Measurements from ENCODE around the gene BCAS3.

The BCAS3 gene

DNA sequence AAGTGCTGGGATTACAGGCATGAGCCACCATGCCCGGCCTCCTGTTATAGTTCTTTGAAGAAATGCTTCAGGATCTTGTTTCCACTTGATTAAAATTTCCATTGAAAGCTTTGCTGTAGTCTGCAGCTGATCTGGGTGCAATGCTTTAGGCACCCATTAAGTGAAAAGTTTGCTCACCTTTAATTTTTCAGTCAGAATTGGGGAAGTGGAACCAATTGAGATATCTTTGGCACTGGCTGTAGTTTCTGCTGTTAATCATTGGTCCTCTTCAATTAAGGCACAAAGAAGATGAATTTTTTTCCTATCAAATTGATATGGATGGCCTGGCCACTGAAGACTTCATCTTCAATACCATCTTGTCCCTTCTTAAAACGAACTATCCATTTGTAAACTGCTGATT lies 385.9 kb downstream of the BCAS3 start:
- TF ChIP-seq SPI1 (IDR thresholded peaks at IDR 0.05; ENCODE audit: low read depth, low read length) (peak; percentile 97), POLR2AphosphoS5 (IDR thresholded peaks at IDR 0.05; ENCODE audit: low read depth, low read length) (no peak)
- DNase-seq (ENCODE audit: insufficient read length, low spot score), result no peak
- FAIRE-seq, result no peak

DNA sequence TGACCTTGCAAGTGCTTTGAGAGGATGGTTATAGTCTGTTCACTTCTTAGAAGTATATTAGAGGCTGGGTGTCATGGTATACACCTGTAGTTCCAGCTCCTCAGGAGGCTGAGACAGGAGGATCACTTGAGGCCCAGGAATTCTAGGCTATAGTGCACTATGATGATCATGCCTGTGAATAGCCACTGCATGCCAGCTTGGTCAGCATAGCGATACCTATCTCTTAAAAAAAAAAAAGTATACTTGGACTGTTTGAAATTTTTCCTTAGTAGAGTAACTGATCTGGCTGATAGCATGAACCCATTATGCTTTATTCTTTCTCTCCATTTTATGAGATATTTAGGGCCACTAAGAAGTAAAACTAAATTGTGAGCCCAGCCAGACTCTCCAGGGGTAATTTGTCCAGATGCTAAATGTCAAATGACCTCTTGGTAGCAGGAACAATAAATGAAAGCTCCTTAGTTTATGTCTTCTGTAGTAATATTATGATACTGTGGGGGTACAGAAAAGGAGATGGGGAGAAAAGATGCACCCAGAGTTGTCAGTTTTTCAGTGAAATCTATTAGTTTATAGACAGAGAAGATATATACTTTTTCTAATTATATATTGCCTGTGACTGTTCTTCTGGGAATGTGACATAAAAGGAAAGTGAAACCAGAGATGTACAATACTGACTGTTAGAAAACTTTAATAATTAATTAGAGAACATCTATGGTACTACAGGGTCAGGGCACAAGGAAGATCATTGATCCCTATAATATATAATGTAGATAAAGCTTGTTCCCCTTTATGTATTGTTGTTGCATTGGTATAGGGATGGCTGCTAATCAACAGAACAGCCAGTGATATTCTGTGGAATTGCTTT lies 386.7 kb downstream of the BCAS3 start:
- FAIRE-seq (no peak), DNase-seq (ENCODE audit: insufficient read length, low spot score) (no peak)
- TF ChIP-seq POLR2AphosphoS5 (IDR thresholded peaks at IDR 0.05; ENCODE audit: low read depth, low read length), result no peak
- no peak for TF ChIP-seq PAX5 (IDR thresholded peaks at IDR 0.05; ENCODE audit: insufficient read depth, low read length, severe bottlenecking)
- TF ChIP-seq POU2F2 (IDR thresholded peaks at IDR 0.05; ENCODE audit: low read depth, low read length), result no peak
- no peak for TF ChIP-seq SPI1 (IDR thresholded peaks at IDR 0.05; ENCODE audit: low read depth, low read length)
- TF ChIP-seq POLR2A (IDR thresholded peaks at IDR 0.05; ENCODE audit: low read depth, low read length), result no peak
- no peak for TF ChIP-seq TAF1 (IDR thresholded peaks at IDR 0.05; ENCODE audit: low read depth, low read length)

DNA sequence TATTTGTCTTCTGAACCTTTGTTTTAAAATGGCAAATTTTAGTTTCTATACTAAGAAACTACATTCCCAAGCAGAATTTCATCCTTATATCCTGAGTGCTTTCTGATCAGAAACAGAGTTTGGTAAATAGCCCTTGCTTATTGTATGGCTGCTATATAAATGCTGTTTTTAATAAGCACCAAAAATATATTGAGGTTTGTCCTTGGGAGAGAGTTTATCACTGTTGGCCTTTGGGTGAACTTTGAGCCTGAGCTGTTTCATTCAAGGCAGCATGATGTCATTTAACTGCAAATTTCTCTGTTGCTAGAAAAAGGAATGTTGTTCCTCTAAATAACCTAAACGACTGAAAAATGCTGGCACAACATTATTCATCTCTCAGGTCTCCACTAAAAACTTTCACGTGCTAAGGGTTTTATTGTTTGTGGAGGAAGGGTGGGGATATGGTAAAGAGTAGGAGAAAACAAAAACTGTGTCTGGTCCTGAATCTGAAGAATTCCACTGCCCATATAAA lies 387.7 kb downstream of the BCAS3 start:
- no peak for FAIRE-seq
- TF ChIP-seq TAF1 (IDR thresholded peaks at IDR 0.05; ENCODE audit: low read depth, low read length) (no peak), SPI1 (IDR thresholded peaks at IDR 0.05; ENCODE audit: low read depth, low read length) (no peak), POLR2AphosphoS5 (IDR thresholded peaks at IDR 0.05; ENCODE audit: low read depth, low read length) (no peak), POLR2A (IDR thresholded peaks at IDR 0.05; ENCODE audit: low read depth, low read length) (no peak)
- DNase-seq (ENCODE audit: insufficient read length, low spot score), result no peak

DNA sequence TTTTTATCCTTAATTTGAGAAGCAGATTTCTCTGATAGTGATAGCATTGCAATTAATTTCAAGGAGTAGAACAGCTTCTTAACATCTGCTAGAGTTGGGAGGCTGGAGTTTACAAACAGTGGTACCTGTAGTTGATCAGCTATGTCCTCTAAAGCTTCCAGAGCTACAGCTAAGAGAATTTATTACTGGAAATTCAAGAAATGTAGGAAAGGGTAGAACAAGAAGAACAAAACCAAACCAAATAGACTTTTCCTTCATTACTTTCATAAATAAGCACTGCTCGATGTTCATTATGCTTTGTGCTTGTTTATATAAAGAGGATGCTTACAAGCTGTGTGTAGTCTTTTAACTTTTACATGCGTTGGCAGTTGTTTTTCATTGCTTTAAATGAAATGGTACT lies 388.4 kb downstream of the BCAS3 start:
- no peak for DNase-seq (ENCODE audit: insufficient read length, low spot score)
- FAIRE-seq, result no peak
- TF ChIP-seq TAF1 (IDR thresholded peaks at IDR 0.05; ENCODE audit: low read depth, low read length), result no peak
- TF ChIP-seq PAX5 (IDR thresholded peaks at IDR 0.05; ENCODE audit: insufficient read depth, low read length, severe bottlenecking), result no peak
- no peak for TF ChIP-seq POLR2AphosphoS5 (IDR thresholded peaks at IDR 0.05; ENCODE audit: low read depth, low read length)
- TF ChIP-seq POU2F2 (IDR thresholded peaks at IDR 0.05; ENCODE audit: low read depth, low read length), result no peak
- no peak for TF ChIP-seq SPI1 (IDR thresholded peaks at IDR 0.05; ENCODE audit: low read depth, low read length)
- TF ChIP-seq POLR2A (IDR thresholded peaks at IDR 0.05; ENCODE audit: low read depth, low read length), result no peak

DNA sequence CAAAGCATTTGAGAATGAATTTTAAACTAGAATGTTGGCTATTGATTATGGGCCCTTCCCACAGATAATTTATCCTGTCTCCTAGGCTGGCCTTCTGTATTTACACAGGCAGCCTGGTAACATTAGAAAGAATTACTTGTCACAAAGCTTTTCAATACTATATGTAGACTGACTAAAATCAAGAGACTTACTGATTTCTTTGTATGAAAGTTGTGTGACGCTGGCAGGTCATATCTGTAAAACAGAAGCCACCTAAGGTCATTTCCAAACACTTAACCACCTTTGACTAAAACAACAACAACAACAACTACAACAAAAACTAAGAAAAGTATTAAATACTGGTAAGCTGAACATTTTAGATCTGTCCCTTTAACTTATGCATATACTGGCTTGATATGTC lies 393.0 kb downstream of the BCAS3 start:
- no peak for FAIRE-seq

DNA sequence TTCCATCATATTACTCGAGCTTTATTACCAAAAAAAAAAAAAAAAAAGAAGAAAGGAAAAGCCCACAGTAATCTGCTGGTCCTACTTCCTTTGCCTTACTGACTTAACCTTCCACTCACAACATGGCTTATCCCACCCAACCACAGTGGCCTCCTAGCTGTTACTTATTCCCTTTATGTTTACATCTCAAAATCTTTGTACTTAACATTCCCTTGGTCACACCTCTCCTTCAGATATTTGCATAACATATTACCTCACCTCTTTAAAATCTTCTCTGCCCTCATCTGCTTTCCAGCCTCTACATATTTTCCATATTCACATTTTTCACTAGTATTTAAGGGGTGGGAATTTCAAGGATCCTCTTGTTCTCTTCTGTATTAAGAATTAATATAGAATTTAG lies 395.0 kb downstream of the BCAS3 start:
- FAIRE-seq (no peak), DNase-seq (ENCODE audit: insufficient read length, low spot score) (no peak)
- TF ChIP-seq SPI1 (IDR thresholded peaks at IDR 0.05; ENCODE audit: low read depth, low read length) (no peak), PAX5 (IDR thresholded peaks at IDR 0.05; ENCODE audit: insufficient read depth, low read length, severe bottlenecking) (no peak), POU2F2 (IDR thresholded peaks at IDR 0.05; ENCODE audit: low read depth, low read length) (no peak), POLR2A (IDR thresholded peaks at IDR 0.05; ENCODE audit: low read depth, low read length) (no peak), TAF1 (IDR thresholded peaks at IDR 0.05; ENCODE audit: low read depth, low read length) (no peak), POLR2AphosphoS5 (IDR thresholded peaks at IDR 0.05; ENCODE audit: low read depth, low read length) (no peak)

More for the DNA sequence above, 393.0 kb downstream of the BCAS3 start:
- DNase-seq (ENCODE audit: insufficient read length, low spot score), result no peak
- TF ChIP-seq SPI1 (IDR thresholded peaks at IDR 0.05; ENCODE audit: low read depth, low read length), result no peak
- no peak for TF ChIP-seq POLR2A (IDR thresholded peaks at IDR 0.05; ENCODE audit: low read depth, low read length)
- no peak for TF ChIP-seq POLR2AphosphoS5 (IDR thresholded peaks at IDR 0.05; ENCODE audit: low read depth, low read length)
- TF ChIP-seq PAX5 (IDR thresholded peaks at IDR 0.05; ENCODE audit: insufficient read depth, low read length, severe bottlenecking), result no peak
- TF ChIP-seq TAF1 (IDR thresholded peaks at IDR 0.05; ENCODE audit: low read depth, low read length), result no peak
- no peak for TF ChIP-seq POU2F2 (IDR thresholded peaks at IDR 0.05; ENCODE audit: low read depth, low read length)

DNA sequence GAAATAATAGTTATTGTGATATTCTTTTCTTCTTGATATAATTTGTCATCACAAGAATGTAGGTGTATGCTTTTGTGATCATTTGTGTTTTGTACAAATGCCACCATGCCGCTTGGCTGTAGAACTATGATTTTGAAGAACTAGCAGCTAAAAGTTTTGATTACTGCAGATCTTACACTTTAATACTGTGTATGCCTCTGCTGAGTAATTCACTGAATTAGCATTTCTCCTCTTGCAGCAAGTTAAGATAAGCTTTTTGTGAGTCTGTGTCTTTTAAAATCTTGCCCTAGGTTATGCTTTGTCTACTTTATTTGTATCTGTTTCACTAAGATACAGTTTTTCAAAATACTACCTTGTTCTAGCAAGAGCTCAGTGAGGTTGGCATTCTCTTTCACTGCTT lies 395.5 kb downstream of the BCAS3 start:
- DNase-seq (ENCODE audit: insufficient read length, low spot score), result no peak
- no peak for FAIRE-seq
- no peak for TF ChIP-seq POU2F2 (IDR thresholded peaks at IDR 0.05; ENCODE audit: low read depth, low read length)
- no peak for TF ChIP-seq POLR2A (IDR thresholded peaks at IDR 0.05; ENCODE audit: low read depth, low read length)

DNA sequence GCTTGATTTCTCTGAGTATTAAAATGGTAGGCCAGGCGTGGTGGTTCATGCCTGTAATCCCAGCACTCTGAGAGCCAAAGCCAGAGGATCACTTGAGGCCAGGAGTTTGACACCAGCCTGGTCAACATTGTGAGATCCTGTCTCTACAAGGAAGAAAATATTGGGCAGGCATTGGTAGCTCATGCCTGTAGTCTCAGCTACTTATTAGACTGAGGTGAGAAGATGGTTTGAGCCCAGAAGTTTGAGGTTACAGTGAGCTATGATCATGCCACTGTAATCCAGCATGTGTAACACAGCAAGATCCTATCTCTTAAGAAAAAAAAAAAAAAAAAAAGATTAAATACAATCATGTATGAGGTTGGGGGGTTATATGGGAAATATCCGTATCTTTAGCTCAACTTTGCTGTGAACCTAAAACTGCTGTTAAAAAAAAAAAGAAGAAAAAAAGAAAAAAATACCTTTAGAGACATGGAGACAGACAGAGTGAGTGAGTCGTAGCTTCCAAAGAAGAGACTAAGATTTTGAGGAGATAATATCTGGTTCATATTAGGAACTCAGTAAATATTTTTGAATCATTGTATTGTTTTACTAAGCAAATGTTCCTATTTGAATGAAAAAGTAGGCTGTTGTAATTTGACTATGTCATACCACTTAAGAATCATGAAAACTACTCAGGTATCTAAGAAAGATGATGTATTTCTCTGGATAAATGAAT lies 396.3 kb downstream of the BCAS3 start:
- TF ChIP-seq TAF1 (IDR thresholded peaks at IDR 0.05; ENCODE audit: low read depth, low read length), result no peak
- TF ChIP-seq SPI1 (IDR thresholded peaks at IDR 0.05; ENCODE audit: low read depth, low read length), result no peak
- TF ChIP-seq POLR2A (IDR thresholded peaks at IDR 0.05; ENCODE audit: low read depth, low read length), result no peak
- no peak for TF ChIP-seq PAX5 (IDR thresholded peaks at IDR 0.05; ENCODE audit: insufficient read depth, low read length, severe bottlenecking)
- TF ChIP-seq POU2F2 (IDR thresholded peaks at IDR 0.05; ENCODE audit: low read depth, low read length), result no peak
- TF ChIP-seq POLR2AphosphoS5 (IDR thresholded peaks at IDR 0.05; ENCODE audit: low read depth, low read length), result no peak
- DNase-seq (ENCODE audit: insufficient read length, low spot score) (no peak), FAIRE-seq (no peak)

DNA sequence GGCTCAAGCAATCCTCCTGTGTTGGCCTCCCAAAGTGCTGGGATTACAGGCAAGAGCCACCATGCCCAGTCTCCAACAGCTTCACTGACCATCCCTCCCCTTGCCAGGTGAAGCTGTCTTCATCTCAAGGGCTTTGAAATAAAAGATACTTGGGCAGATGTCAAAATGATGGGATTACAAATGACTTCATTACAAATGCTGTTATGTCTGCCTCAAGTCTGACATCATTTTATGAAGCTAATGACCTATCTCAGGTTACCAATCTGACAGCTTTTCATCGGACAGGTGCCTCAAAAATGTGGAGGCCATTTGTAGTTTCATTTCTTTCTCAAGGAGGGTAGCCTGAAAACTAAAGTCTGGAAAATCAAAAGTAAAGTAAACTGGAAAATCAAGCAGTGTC lies 398.3 kb downstream of the BCAS3 start:
- TF ChIP-seq POU2F2 (IDR thresholded peaks at IDR 0.05; ENCODE audit: low read depth, low read length) (no peak), SPI1 (IDR thresholded peaks at IDR 0.05; ENCODE audit: low read depth, low read length) (no peak), TAF1 (IDR thresholded peaks at IDR 0.05; ENCODE audit: low read depth, low read length) (no peak), POLR2AphosphoS5 (IDR thresholded peaks at IDR 0.05; ENCODE audit: low read depth, low read length) (no peak), PAX5 (IDR thresholded peaks at IDR 0.05; ENCODE audit: insufficient read depth, low read length, severe bottlenecking) (no peak), POLR2A (IDR thresholded peaks at IDR 0.05; ENCODE audit: low read depth, low read length) (no peak)
- no peak for FAIRE-seq
- DNase-seq (ENCODE audit: insufficient read length, low spot score), result no peak
